Adrenal gland (tissue), 12 donors: ENCODE measurements around the gene KCNJ14. TPM values are rescaled to one million over a fixed set of nuclear protein-coding genes. Genes with fewer than 3 reads are reported as not detected.

Source experiments
- DNase-seq, 7 donors: peaks; one replicate each; pipeline ENCODE4 v3.0.0-alpha.2; 2019 to 2020
- H3K27ac ChIP-seq, 5 donors: fragments of 200-600 bp; sonication (generic) in 4 of 5; 1 replicate in 3 of 5; 2 replicates in 2 of 5; pipeline versions ENCODE4 v1.5.1 to v1.8.0; 2016 to 2020; ENCODE audit warnings: mild to moderate bottlenecking in 1 of 5
- H3K27me3 ChIP-seq: fragments of 200-600 bp; 2 replicates; pipeline ENCODE4 v1.8.0; 2021
- H3K36me3 ChIP-seq, 2 donors: fragments of 200-600 bp; replicated peaks in 1 of 2; 1 replicate in 1 of 2; 2 replicates in 1 of 2; pipeline versions ENCODE4 v1.5.1 to v1.8.0; 2018 to 2022
- H3K4me1 ChIP-seq, 2 donors: fragments of 200-600 bp; replicated peaks in 1 of 2; 1 replicate in 1 of 2; 2 replicates in 1 of 2; pipeline versions ENCODE4 v1.5.1 to v1.8.0; 2018 to 2021
- H3K4me3 ChIP-seq, 4 donors: fragments of 200-600 bp; sonication (generic) in 3 of 4; one replicate each; pipeline ENCODE4 v1.5.1; 2016 to 2018
- H3K9me3 ChIP-seq, 3 donors: fragments of 200-600 bp; sonication (generic) in 1 of 3; replicated peaks in 1 of 3; 1 replicate in 2 of 3; 2 replicates in 1 of 3; pipeline versions ENCODE4 v1.5.1 to v1.8.0; 2016 to 2021
- CTCF ChIP-seq, 6 experiments: fragments of 450-650 bp in 4 of 6; fragments of 200-600 bp in 2 of 6; sonication (generic) in 1 of 6; IDR thresholded peaks; 1 replicate in 5 of 6; 2 replicates in 1 of 6; pipeline versions ENCODE4 v1.5.1 to v1.8.0; 2016 to 2021; ENCODE audit warnings: antibody characterized with exemption in 6 of 6, mild to moderate bottlenecking in 2 of 6, moderate library complexity in 1 of 6
- POLR2A ChIP-seq, 2 donors: fragments of 450-650 bp; IDR thresholded peaks; one replicate each; pipeline ENCODE4 v1.6.1; 2017; ENCODE audit warnings: antibody characterized with exemption in 2 of 2, mild to moderate bottlenecking in 2 of 2, moderate library complexity in 1 of 2
- WGBS, 4 donors: extraction: QIAGEN DNeasy Blood & Tissue Kit in 2 of 4; methylation state at CpG; one replicate each; pipeline versions ENCODE4 v1.1.5 to v1.1.7; 2013 to 2017; 5-methylcytosine and 5-hydroxymethylcytosine counted together
- intact Hi-C, 2 donors: fragments of 100-400 bp; cut with DNase I; formaldehyde crosslinking; loops; one replicate each; pipeline versions ENCODE4 v1.14.1 to v1.15.0; 2022 to 2023
- polyA plus RNA-seq, 3 donors: library from polyadenylated mRNA; stranded (reverse); fragments of 200-250 nt in 2 of 3; fragments of 350-450 nt in 1 of 3; fragmentation: Illumina TruSeq in 1 of 3; extraction: RNeasy Lipid Tissue Mini Kit (QIAGEN cat#74804) in 1 of 3; gene quantifications; one replicate each; pipeline ENCODE4 v1.2.3, GENCODE V29; 2013 to 2014
- total RNA-seq, 9 donors: library from RNA; depleted of rRNA in 4 of 9; stranded (reverse); fragments of >200 nt in 4 of 9; fragments of 120-200 nt in 1 of 9; fragmentation: NEBNext Ultra II Directional in 1 of 9; extraction: Animal tissue kit (Norgen Biotek cat#: 25700) in 1 of 9; gene quantifications; one replicate each; pipeline versions ENCODE4 v1.1.0 to v1.2.4, GENCODE V29; 2013 to 2023
- donor health status: healthy with polysubstance abuse.
- donor health status: Bipolar disorder and iron deficiency.
- donor health status: DM: yes; HTN: yes; CAD: no.
- donor health status: DM: no; HTN: no; CAD: no.
- donor health status: DM: no; HTN: no; CAD: no.
- donor health status: DM: yes; HTN: yes; CAD: no.

KCNJ14 gene
- total and polyA plus RNA-seq, 12 donors = 0.09 to 0.83 (median 0.42) TPM

GRCh38 chr19:48421548-48421947, 33.8 kb upstream of the KCNJ14 start:
- H3K27ac ChIP-seq = no peak overlapping the region
- H3K4me3 ChIP-seq = no peak overlapping the region
- H3K27me3 ChIP-seq = no peaks in the 10 kb centered on the region
- intact Hi-C loops = no loop called here
- TF ChIP-seq POLR2A (IDR thresholded peaks at IDR 0.05) (no peak), CTCF (IDR thresholded peaks at IDR 0.05) (no peak)
- H3K4me1 ChIP-seq = peaks cover 0 to 10% of the 10 kb centered on the region in 2 donors
- no peak for DNase-seq
- no peaks in the 10 kb centered on the region for H3K36me3 ChIP-seq
- no peaks in the 10 kb centered on the region for H3K9me3 ChIP-seq
- 59 to 87% (median 69%) methylated on average over 7 to 16 of the region's 16 CpGs for WGBS, 4 donors

- Histone ChIP-seq H3K27me3 (no peaks in the 10 kb centered on the region), H3K4me1 (peaks cover 0 to 7% of the 10 kb centered on the region in 2 donors), H3K27ac (peak overlapping the region in 2 of 5 donors; percentile 41 to 45), H3K4me3 (peak overlapping the region in 1 of 4 donors; percentile 4), H3K9me3 (no peaks in the 10 kb centered on the region), H3K36me3 (no peaks in the 10 kb centered on the region)
- intact Hi-C loops = no loop called here
- peak in 3 of 7 donors; percentile 29 to 39 (median 38) for DNase-seq
- WGBS, 4 donors = 11 to 24% (median 14%) methylated on average over 8 of the region's 8 CpGs
- TF ChIP-seq CTCF (IDR thresholded peaks at IDR 0.05) = no peak
- no peak for TF ChIP-seq POLR2A (IDR thresholded peaks at IDR 0.05)
Observed at GRCh38 chr19:48424694-48425219, 30.6 kb upstream of the KCNJ14 start.

DNA sequence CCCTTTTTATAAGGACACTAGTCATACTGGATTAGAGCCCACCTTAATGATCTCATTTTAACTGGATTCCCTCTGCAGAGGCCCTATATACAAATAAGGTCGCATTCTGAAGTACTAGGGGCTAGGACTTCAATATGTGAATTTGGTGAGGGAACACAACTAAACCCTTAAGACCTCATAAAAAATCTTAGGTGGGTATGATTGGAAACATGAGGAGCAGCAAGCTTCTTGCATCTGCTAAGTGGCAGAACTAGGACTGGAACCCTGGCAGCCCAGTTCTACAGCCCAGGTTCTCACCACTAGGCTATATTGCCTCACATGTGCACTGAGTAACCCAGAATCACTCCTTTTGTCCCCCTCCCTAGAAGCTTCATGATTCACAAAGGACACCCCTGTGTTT, 26.7 kb upstream of the KCNJ14 start:
- Histone ChIP-seq H3K4me1 (peaks cover 0 to 7% of the 10 kb centered on the region in 2 donors), H3K9me3 (no peaks in the 10 kb centered on the region), H3K4me3 (no peak overlapping the region), H3K27me3 (no peaks in the 10 kb centered on the region), H3K27ac (no peak overlapping the region), H3K36me3 (no peaks in the 10 kb centered on the region)
- intact Hi-C loops = no loop called here
- DNase-seq = no peak
- WGBS, 4 donors = 85 to 100% (median 92%) methylated on average over 1 of the region's 1 CpG
- TF ChIP-seq CTCF (IDR thresholded peaks at IDR 0.05) (no peak), POLR2A (IDR thresholded peaks at IDR 0.05) (no peak)

GRCh38 chr19:48433337-48433736, 22.0 kb upstream of the KCNJ14 start:
- Histone ChIP-seq H3K36me3 (no peaks in the 10 kb centered on the region), H3K27me3 (no peaks in the 10 kb centered on the region), H3K27ac (no peak overlapping the region), H3K9me3 (no peaks in the 10 kb centered on the region), H3K4me3 (no peak overlapping the region), H3K4me1 (no peaks in the 10 kb centered on the region)
- intact Hi-C loops = no loop called here
- DNase-seq = no peak
- 71 to 81% (median 77%) methylated on average over 8 of the region's 8 CpGs for WGBS, 4 donors
- no peak for TF ChIP-seq CTCF (IDR thresholded peaks at IDR 0.05)
- TF ChIP-seq POLR2A (IDR thresholded peaks at IDR 0.05) = no peak
